Anterior cingulate cortex (tissue), 58 donors: ENCODE data around the gene B3GALT6.

Source experiments
- DNase-seq, 58 donors: peaks; one replicate each; lab custom pipeline; 2025; lab: John Stamatoyannopoulos, UW

The B3GALT6 gene

DNA sequence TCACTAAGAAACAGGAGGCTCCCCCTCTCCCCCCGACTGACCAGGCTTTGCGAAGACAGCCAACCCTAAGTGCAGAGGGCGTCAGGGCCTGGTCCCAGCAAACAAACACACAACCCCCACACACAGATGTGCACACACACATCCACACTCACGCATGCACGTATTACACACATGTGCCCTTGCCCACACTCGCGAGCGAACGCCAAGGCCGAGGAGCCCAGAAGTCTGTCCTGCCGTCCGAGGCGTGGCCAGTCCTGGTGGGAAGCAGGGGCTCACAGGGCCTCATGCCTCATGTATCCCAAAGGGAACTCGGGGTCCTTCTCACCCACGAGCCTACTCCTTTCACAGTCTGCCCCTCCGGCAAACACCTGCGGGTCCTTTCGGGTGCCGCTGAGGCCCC is 2.3 kb upstream of the B3GALT6 start:
- DNase-seq, result no peak

DNA sequence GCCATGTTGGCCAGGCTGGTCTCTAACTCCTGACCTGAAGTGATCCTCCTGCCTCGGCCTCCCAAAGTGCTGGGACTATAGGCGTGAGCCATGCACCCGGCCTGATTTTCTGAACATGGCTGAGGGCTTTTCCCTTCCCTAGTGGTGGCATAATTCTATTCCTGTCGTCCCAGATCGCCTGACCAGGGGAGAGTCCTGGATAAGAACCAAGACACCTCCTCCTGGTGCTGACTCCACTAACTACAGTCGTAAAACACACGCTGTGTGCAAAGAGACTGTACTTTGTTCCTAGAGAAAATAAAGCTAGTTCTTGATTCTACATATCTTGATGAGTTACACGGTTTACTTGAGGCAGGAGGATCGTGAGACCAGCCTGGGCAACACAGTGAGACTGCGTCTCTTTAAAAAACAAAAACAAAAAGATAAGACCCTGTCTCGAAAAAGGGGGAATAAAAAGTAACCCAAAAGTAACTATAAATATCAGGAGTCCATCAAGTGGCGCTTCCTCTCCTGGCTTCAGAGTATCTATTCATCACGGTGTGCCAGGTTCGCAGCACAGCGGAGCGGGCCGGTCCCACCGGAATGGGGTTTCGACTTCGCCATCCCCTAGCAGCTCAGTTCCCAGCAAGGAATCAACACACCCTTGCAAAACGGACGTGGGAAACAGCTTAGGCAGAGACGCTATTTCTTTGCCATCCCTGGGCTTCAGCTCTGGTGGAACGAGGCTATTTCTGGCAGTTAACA is 1.2 kb upstream of the B3GALT6 start:
- DNase-seq, result peak in 1 of 58 donors; percentile 17

DNA sequence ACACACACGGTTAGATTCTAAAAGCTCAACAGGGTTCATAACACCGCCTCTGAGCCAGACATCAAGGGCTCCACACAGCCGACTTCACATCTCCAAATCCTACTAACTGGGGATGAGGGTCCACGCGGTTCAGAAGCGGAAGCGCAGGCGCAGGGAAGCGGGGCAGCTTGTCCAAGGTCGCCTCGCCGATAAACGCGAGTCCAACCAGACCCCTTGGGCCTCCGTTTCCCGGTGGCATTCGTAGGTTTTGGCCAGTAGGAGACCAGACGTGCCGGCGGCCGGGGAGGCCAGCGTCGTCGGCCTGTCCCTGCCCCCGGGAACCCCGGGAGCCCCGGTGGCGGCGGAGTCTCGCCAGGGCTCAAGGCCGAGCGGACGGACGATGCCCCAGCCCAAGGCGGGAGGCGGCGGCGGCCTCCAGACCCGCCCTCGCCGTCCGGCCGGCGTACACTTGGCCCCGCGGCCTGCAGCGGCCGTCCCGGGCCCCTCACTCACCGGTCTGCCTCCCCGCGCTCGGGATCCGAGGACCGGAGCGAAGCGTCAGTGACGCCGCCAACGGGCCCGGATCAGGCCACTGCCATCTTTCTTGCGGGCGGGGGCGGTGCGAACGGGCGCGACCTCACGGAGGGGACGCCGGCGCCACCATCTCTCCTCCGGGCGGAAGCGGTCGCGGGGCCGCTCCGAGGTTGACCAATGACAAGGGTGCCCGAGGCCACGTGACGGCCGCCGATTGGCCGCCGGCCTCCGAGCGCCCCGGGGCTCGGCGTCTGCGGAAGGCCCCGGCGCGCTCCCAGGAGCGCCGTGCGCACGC is 433 bp upstream of the B3GALT6 start, which contains the start of gene SDF4:
SDF4 (minus strand) TSS at position 602 of the 808 bp plus-strand sequence. CDS start 3,229 bp downstream, outside the sequence.
- DNase-seq, result peak; percentile 53 to 97 (median 93)

DNA sequence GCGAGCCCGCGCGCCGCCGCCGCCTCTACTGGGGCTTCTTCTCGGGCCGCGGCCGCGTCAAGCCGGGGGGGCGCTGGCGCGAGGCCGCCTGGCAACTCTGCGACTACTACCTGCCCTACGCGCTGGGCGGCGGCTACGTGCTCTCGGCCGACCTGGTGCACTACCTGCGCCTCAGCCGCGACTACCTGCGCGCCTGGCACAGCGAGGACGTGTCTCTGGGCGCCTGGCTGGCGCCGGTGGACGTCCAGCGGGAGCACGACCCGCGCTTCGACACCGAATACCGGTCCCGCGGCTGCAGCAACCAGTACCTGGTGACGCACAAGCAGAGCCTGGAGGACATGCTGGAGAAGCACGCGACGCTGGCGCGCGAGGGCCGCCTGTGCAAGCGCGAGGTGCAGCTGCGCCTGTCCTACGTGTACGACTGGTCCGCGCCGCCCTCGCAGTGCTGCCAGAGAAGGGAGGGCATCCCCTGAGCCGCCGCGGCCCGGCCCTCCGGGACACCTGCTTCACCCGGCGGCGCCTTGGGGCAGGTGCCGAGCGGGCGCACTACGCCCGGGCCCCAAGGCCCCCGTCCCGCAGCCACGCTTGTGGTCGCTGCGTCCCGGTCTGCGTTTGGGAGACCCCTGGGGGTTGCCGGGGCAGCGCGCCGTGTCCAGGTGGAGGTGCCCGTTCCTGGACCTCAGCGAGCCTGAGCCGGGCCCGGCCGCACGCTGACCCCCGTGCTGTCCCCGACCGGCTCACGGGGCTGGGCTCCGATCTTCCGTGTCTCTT is 944 bp downstream of the B3GALT6 start:
- peak in 1 of 58 donors; percentile 20 for DNase-seq

DNA sequence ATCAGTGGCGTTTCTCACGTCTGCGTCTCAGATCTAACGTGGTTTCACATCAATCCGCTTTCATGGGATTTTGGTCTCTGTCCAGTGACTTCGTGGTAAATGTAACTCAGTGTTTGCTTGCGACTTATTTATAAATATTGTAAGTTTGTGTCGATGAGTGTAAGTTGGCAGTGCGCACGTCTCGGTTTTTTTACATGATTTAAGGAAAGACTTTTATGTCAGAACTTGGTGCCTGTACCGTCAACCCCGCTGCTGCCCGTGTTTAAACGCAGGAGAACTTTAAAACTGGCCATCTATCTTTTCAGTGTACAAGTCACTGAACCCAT is 1.5 kb downstream of the B3GALT6 start:
- no peak for DNase-seq

DNA sequence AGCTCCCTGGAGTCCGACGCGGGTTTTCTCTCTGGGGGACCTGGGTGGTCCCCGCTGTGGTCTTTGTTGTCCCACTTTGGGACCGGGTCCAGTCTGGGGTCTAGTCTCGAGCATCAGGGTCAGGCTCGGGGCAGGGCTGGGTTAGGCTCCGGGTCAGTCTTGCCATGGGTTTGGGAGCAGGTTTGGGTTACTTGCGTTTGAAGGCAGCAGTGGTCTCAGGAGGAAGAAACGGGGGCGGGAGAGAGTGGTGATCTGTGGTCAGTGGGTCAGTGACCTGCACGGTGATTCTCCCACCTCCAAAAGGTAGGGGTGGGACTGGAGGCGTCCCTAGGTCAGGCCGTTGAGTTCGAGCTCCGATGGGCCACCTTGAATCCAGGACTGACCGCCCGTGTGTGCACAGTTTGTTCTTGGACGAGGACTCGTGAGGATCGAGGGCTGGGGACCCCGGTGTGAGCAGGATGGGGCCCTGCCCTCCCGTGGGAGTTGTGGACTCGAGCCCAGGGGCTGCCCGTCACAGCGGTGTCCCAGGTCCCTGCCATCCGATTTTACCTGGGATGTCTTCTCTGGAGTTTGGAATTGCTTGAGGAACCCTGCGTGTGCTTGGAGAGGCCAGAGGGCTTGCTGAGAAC is 2.3 kb downstream of the B3GALT6 start:
- no peak for DNase-seq

DNA sequence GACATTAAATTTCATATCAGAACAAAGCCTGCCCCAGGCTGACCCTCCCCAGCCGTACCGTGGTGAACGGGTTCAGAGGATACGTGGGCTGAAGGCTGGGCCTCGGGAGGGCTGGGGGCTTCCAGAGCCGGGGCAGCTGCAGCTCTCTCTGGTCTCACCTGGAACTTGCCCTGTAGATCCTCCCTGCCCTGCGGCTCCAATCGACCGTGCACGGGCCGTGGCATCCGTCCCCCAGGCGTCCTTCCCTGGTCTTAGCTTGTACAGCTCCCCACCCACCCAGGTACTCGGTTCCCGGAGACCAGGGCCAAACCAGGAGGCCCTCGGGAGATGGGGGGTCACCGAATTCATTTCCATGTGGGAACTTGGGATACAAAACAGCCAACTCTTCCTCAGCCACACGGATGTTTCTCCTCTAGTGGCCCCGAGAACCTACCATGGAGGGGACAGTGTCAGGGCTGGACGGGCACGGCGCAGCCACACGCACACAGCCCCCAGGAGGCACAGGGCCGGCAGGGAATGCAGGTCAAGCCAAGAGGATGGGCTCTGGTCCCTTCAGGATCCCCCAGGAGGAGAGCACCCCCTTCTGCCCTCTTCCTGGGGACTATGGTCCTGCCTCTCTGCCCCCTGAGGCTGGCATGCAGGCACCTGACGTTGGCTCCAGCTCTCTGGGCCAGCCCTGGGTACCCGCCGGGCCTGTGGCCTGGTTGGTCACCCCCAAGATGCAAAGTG is 3.1 kb downstream of the B3GALT6 start:
- DNase-seq, result no peak

DNA sequence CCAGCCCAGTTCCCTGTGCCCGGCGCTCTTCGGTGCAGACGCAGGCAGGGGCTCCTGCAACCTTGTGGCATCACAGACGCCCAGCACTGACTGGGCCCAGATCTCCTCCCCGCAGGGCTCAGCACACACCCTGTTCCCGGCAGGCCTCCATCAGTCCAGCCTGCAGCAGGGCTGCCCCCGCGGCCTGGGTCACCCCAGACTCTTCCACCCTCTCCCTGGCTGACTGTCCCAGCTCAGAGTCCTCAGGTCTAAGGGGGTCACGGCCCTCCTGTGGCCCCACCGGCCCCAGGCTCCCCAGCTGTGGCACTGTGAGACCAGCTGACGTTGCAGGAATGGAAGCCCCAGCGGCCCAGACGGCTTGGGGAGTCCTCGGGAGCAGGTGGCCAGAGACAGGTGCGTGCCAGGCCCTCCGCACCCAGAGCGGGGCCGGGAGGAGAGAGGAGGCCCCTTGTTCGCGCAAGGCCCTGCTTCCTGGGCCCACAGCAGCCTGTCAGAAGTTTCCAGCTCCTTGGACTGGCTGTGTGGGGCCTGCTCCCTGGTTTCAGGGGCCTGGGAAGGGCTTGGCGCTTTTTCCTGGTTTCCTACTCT is 4.2 kb downstream of the B3GALT6 start:
- DNase-seq, result no peak

DNA sequence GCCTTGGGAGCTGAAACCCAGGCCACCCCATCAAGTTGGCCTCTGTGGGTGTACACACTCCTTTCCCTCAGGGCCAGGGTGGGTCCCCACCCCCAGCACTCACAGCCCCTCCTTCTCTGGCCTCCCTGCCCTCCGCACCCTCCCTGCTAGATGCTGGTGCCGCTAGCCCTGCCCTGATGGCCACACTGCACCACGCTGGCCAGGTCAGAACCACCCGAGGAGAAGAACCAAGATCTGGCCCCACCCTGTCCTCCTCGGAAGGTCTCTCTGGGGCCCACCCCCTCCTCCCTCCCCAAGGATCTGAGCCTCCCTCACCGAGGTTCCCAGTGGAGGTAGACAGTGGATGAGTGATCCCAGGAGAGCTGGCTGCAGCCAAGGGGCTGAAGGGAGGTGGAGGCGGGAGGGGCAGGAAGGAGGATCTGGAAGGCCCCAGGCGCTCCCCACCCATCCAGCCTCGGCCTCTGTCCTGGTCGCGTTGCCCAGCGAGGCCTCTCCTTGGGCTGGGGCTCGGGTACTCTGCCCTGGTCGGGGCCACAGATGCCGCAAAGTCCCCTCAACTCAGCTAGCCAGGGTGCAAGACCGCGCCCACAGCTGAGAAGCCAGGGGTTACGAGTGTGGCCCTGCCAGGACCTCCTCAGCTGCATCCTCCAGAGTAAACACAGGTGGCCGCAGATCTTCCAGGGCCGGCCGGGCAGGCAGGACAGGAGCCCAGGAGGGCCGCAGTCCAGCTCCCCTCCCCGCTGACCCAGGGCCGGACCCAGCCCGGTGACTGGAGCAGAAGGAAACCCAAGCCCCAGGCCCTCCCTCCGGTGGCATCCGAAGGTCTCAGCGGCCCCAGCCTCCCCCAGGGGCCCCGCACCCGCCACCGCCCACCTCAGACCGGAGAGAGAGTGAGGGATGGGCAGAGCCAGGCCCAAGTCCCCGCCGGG is 5.2 kb downstream of the B3GALT6 start:
- DNase-seq, result peak in 1 of 58 donors; percentile 3

DNA sequence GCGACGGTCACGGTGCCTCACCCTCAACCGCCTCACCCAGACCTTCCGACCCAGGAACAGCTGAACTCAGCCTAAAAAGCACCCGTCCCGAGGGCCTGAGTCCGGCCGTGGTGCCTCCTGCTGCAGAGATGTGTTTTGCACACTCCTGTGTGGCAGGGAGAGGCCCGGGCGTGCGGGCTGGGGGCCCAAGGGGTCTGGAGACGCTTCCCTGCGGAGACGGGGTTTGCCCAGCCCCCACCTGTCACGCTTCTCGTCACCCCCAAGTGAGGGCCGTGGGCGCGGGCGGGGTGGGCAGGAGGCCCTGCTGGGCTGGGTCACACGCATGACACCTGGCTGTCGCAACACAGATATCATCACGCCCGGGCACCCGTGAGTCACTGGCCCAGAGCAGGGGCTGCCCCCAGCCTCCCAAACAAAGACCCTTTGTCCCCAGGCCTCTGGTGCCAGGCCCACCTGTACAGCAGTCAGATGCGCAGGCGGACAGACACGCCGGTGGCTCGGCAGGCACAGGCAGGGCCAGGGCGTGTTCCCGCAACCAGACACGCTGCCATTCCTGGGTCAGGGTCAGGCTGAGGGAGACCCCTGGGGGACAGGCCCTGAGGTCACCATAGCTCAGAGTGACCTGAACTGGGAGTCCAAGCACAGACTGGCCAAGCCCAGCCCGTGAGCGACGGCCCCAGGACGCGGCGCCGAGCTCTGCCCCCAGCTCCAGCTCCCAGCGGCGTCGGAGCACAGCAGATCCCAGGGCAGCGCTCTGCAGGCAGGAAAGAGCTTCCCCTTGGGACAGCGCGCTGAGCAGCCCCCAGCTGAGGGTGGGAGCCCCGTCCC is 6.1 kb downstream of the B3GALT6 start:
- peak in 1 of 58 donors; percentile 35 for DNase-seq

DNA sequence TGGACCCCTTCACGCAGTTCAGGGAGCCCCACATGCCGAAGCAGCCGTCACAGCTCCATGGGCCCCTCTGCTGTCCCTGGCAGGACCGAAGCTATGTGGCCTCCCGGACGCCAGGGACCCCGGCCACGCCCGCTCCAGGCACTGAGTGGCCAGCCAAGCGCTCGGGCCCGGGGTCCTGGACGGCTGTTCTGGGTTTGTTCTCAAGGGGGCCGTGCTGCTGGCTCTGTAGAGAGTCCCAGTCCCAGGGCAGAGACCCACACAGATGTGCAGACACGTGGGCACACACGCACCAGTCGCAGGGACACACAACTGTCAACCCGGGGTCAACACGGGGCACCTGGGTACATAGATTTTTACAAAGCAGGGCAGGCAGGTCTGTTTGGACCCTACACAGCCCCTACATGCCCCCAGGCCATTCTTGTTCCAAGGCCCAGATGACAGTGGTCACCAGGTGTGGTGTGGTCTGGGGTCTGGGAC is 6.7 kb downstream of the B3GALT6 start:
- DNase-seq, result no peak

DNA sequence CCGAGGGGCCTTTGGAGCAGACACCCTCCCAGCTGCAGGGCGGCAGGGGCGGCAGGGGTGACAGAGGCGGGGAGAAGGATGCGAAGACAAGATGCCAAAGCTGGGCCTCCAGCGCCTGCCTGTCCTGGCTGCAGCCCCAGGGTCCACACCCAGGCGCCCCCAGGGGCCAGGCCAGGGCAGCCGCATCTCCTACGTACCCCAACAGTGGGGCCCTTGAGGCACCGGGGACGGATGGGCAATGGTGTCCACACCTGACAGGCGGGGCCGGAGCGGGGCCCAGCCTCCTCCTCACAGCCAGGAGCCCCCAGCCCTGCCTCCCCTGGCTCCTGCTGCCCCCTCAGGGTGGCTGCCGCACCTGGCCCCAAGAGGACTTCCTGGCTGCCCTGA is 7.2 kb downstream of the B3GALT6 start:
- DNase-seq, result no peak

DNA sequence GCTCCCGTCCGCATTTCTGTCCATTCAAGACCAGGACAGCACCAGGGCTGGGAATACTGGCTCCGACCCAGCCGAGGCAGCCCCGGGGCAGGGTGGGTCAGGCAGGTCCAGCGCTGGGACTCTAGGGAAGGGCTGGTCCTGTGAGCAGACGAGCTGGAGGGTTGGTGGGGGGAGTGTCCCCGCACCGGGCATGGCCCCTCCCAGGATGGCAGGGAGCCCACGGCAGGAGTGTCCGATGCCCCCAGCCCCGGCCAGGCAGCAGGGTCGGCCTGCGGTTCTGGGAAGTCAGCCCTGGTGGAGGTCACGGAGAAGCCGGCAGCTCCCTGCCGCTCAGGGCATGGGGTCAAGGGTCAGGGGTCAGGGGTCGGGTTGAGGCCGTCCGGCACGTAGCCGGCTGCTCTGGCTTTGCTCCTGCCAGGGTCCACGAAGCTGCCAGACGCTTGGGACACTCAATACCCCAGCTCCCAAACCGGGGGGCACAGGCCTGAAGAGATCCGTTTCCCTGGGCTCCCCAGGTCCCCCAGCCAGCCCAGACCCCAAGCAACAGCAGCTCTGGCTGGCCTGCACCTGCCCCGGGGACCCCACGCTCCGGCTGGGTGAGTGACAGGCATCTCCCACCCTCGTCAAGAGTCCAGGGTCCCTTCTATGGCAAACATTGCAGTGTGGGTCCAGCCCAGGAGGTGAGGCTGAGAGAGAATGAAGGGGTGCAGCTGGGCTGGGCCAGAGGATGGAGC is 7.7 kb downstream of the B3GALT6 start:
- peak in 1 of 58 donors; percentile 34 for DNase-seq

DNA sequence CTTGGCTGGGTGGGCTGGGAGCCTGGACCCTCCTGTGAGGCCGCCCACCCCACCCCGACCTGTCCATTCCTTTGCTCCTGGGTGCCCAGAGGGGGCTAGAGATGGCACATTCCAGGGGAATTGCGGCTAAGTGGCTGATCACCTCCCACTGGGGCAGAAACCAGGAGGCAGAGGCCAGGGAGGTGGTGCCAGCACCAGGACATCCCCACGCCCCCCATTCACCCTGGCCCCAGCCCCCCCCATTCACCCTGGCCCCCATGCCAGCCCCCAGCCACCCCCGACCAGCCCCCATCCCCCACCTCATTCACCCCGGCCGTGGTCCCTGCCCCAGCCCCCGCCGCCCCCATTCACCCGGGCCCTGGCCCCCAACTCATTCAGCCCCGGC is 8.3 kb downstream of the B3GALT6 start:
- no peak for DNase-seq

DNA sequence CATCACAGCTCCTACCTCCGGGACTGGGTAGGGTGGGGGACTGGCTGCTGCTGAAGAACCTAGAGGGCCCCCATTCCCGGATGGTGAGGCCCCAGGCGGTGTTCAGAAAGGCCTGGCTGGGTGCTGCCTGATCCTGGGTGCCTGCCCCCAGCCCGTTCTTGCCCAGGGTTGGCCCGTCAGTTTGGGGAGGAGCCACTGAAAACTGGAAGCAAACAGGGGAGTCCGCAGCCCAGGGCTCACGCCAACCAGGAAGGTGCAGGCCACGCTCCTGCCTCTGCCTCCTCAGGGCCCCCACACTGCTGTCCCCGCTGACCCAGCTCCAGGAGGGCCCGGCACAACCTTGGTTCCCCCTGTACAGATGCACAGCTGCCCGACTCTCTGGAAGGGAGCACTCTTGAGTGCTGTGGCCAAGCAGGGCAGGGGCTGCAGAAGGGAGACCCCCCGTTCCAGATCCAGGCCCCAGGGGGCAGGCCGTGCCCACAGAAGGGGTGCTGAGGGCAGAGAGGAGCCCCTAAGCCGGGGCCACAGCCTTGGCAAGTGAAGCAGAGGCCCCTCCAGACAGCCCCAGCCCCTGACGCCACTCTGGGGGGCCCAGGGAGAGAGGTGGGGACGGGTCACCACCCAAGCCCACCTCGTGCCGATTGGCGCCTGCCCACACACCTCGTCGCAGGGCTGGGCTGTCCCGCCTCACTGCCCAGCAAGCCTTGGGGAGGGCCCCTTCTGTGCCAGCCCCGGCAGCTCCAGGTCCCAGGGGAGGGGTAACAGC is 9.0 kb downstream of the B3GALT6 start:
- no peak for DNase-seq
